Neural cell (in vitro differentiated cells): ENCODE measurements around the gene PEX11B. TPM values are rescaled to one million over a fixed set of nuclear protein-coding genes. Genes with fewer than 3 reads are reported as not detected.

Source experiments
- H2AFZ ChIP-seq: fragments of 200-600, 300-800 bp; sonication (generic), shearing (Covaris generic); 2 replicates; pipeline ENCODE4 v1.6.0; 2014; ENCODE audit warnings: low read depth, mild to moderate bottlenecking, antibody characterized with exemption, low read length, moderate library complexity
- H3F3A ChIP-seq: fragments of 200-600 bp; shearing (Covaris generic); 2 replicates; pipeline ENCODE4 v1.6.1; 2016; ENCODE audit warnings: mild to moderate bottlenecking, moderate library complexity, mixed read lengths, antibody characterized with exemption, low read length; ENCODE audit not compliant: insufficient read depth, poor library complexity, severe bottlenecking
- H3K27ac ChIP-seq: fragments of 200-600, 300-800 bp; sonication (generic), shearing (Covaris generic); 2 replicates; pipeline ENCODE4 v1.5.1; 2014; ENCODE audit warnings: mild to moderate bottlenecking, low read length, moderate library complexity
- H3K27me3 ChIP-seq: fragments of 300-800, 200-600 bp; sonication (generic), shearing (Covaris generic); 2 replicates; pipeline ENCODE4 v1.6.0; 2014; ENCODE audit warnings: mild to moderate bottlenecking, low read depth, low read length, moderate library complexity; ENCODE audit not compliant: insufficient read depth
- H3K36me3 ChIP-seq: fragments of 300-800, 200-600 bp; sonication (generic), shearing (Covaris generic); 2 replicates; pipeline ENCODE4 v1.5.1; 2014; ENCODE audit warnings: mild to moderate bottlenecking, antibody characterized with exemption, low read length, moderate library complexity; ENCODE audit not compliant: insufficient read depth
- H3K4me2 ChIP-seq: fragments of 300-800, 200-600 bp; sonication (generic), shearing (Covaris generic); 2 replicates; pipeline ENCODE4 v1.6.0; 2014; ENCODE audit warnings: mild to moderate bottlenecking, low read length
- H3K4me3 ChIP-seq: fragments of 300-800, 200-600 bp; sonication (generic), shearing (Covaris generic); 2 replicates; pipeline ENCODE4 v1.5.1; 2014; ENCODE audit warnings: mild to moderate bottlenecking, low read length, moderate library complexity
- H3K79me2 ChIP-seq: fragments of 200-600 bp; shearing (Covaris generic); replicated peaks from 2 replicates; pipeline ENCODE4 v1.6.0; 2014; ENCODE audit warnings: mild to moderate bottlenecking, low read length, moderate library complexity; ENCODE audit not compliant: insufficient read depth
- H3K9ac ChIP-seq: fragments of 300-800, 200-600 bp; sonication (generic), shearing (Covaris generic); 2 replicates; pipeline ENCODE4 v1.6.1; 2016; ENCODE audit warnings: mild to moderate bottlenecking, low read length, mixed read lengths
- H3K9me2 ChIP-seq: fragments of 200-600 bp; shearing (Covaris generic); 2 replicates; pipeline ENCODE4 v1.6.1; 2016; ENCODE audit warnings: mild to moderate bottlenecking, low read length, mixed read lengths; ENCODE audit not compliant: insufficient read depth
- H3K9me3 ChIP-seq: fragments of 200-600, 300-800 bp; sonication (generic), shearing (Covaris generic); 2 replicates; pipeline ENCODE4 v1.6.1; 2016; ENCODE audit warnings: mild to moderate bottlenecking, mixed run types, low read length, moderate library complexity, mixed read lengths
- H4K20me1 ChIP-seq: fragments of 200-600 bp; shearing (Covaris generic); 2 replicates; pipeline ENCODE4 v1.6.1; 2016; ENCODE audit warnings: mild to moderate bottlenecking, mixed run types; ENCODE audit not compliant: insufficient read depth
- CTCF ChIP-seq: fragments of 450-650 bp; IDR thresholded peaks from 2 replicates; pipeline ENCODE4 v1.5.1; 2014; ENCODE audit warnings: antibody characterized with exemption, mild to moderate bottlenecking, moderate library complexity; ENCODE audit not compliant: poor library complexity, severe bottlenecking
- EP300 ChIP-seq: fragments of 450-650 bp; conservative IDR thresholded peaks from 2 replicates; pipeline ENCODE4 v1.6.1; 2014; ENCODE audit warnings: antibody characterized with exemption, mild to moderate bottlenecking, moderate library complexity; ENCODE audit not compliant: poor library complexity, severe bottlenecking
- EZH2 ChIP-seq: fragments of 200-600, 300-800 bp; shearing (Covaris generic), sonication (generic); IDR thresholded peaks from 2 replicates; pipeline ENCODE4 v1.6.1; 2014; ENCODE audit warnings: antibody characterized with exemption, low read length, borderline replicate concordance, mild to moderate bottlenecking; ENCODE audit not compliant: insufficient read depth, poor library complexity, severe bottlenecking
- MXI1 ChIP-seq: fragments of 450-650 bp; conservative IDR thresholded peaks from 2 replicates; pipeline ENCODE4 v1.6.1; 2014; ENCODE audit warnings: antibody characterized with exemption, mild to moderate bottlenecking; ENCODE audit not compliant: poor library complexity, severe bottlenecking
- POLR2AphosphoS5 ChIP-seq: IDR thresholded peaks from 2 replicates; pipeline ENCODE4 v1.6.1; 2012
- RAD21 ChIP-seq: fragments of 450-650 bp; conservative IDR thresholded peaks from 2 replicates; pipeline ENCODE4 v1.6.1; 2014; ENCODE audit warnings: antibody characterized with exemption, mild to moderate bottlenecking, moderate library complexity
- REST ChIP-seq: IDR thresholded peaks from 2 replicates; pipeline ENCODE4 v1.6.1; 2012; ENCODE audit warnings: borderline replicate concordance
- SMC3 ChIP-seq: fragments of 450-650 bp; conservative IDR thresholded peaks from 2 replicates; pipeline ENCODE4 v1.6.1; 2014; ENCODE audit warnings: antibody characterized with exemption, mild to moderate bottlenecking, moderate library complexity; ENCODE audit not compliant: poor library complexity
- TAF1 ChIP-seq: IDR thresholded peaks from 2 replicates; pipeline ENCODE4 v1.6.1; 2012; ENCODE audit warnings: low read depth
- polyA plus RNA-seq: library from polyadenylated mRNA; depleted of rRNA; stranded (reverse); fragments of >200 nt; gene quantifications from 2 replicates; pipeline ENCODE4 v1.2.3, GENCODE V29; 2014

The PEX11B gene
- polyA plus RNA-seq, 1 donor from 2014 or later, result 52.4 TPM

- no peaks in the 10 kb centered on the region for H3K9me2 ChIP-seq
- no peaks in the 10 kb centered on the region for H3K27me3 ChIP-seq
- no peaks in the 10 kb centered on the region for H3K36me3 ChIP-seq
- no peaks in the 10 kb centered on the region for H3F3A ChIP-seq
- H3K79me2 ChIP-seq, result no peaks in the 10 kb centered on the region
- no peak overlapping the region for H3K4me2 ChIP-seq
- H3K9me3 ChIP-seq, result no peaks in the 10 kb centered on the region
- no peaks in the 10 kb centered on the region for H4K20me1 ChIP-seq
- TF ChIP-seq MXI1 (no peak), CTCF (no peak), TAF1 (no peak), EZH2 (no peak), POLR2AphosphoS5 (no peak), REST (no peak), RAD21 (no peak), EP300 (no peak), SMC3 (no peak)
- no peak overlapping the region for H3K9ac ChIP-seq
- H2AFZ ChIP-seq, result no peak overlapping the region
- H3K27ac ChIP-seq, result no peak overlapping the region
- no peak overlapping the region for H3K4me3 ChIP-seq
These were observed 9.9 kb downstream of the PEX11B start for GRCh38 chr1:145908653-145909052.

- Histone ChIP-seq H3K9me3 (no peaks in the 10 kb centered on the region), H2AFZ (no peak overlapping the region), H3K4me2 (no peak overlapping the region), H3K36me3 (no peaks in the 10 kb centered on the region), H3K9me2 (no peaks in the 10 kb centered on the region), H3K27me3 (no peaks in the 10 kb centered on the region), H3K27ac (no peak overlapping the region), H3K4me3 (no peak overlapping the region), H3F3A (no peaks in the 10 kb centered on the region), H4K20me1 (no peaks in the 10 kb centered on the region), H3K9ac (no peak overlapping the region), H3K79me2 (no peaks in the 10 kb centered on the region)
- TF ChIP-seq CTCF (no peak), RAD21 (no peak), EZH2 (no peak), SMC3 (no peak), MXI1 (no peak), TAF1 (no peak), EP300 (no peak), REST (no peak), POLR2AphosphoS5 (no peak)
These were observed 11.4 kb downstream of the PEX11B start for GRCh38 chr1:145906954-145907753.
